Breast epithelium (tissue), 3 donors: ENCODE results near the gene MYLIP.

Experiments
- CTCF ChIP-seq, 3 donors: fragments of 450-650 bp; IDR thresholded peaks; one replicate each; pipeline ENCODE4 v1.5.1; 2016 to 2017; ENCODE audit warnings: antibody characterized with exemption in 3 of 3, mild to moderate bottlenecking in 3 of 3, moderate library complexity in 3 of 3
- POLR2A ChIP-seq: fragments of 450-650 bp; IDR thresholded peaks from one replicate; pipeline ENCODE4 v1.6.1; 2016; ENCODE audit warnings: antibody characterized with exemption, mild to moderate bottlenecking, moderate library complexity
- POLR2AphosphoS5 ChIP-seq, 3 donors: sonication (generic); formaldehyde crosslinking; IDR thresholded peaks; one replicate each; pipeline ENCODE4 v1.6.1; 2017; ENCODE audit warnings: antibody characterized with exemption in 3 of 3

- TF ChIP-seq CTCF (IDR thresholded peaks at IDR 0.05) (no peak), POLR2AphosphoS5 (IDR thresholded peaks at IDR 0.05) (no peak), POLR2A (no peak)
Measured at GRCh38 chr6:16158943-16159557, 30.2 kb downstream of the MYLIP start.
